CD14-positive monocyte (primary cell): ENCODE measurements around the gene PLCL2. TPM values are rescaled to one million over a fixed set of nuclear protein-coding genes. Genes with fewer than 3 reads are reported as not detected.

Experiments used
- DNase-seq, 3 donors: peaks; one replicate each; pipeline ENCODE4 v3.0.0-alpha.2; 2011 to 2022
- H2AFZ ChIP-seq: 2 replicates; pipeline ENCODE4 v1.6.0; 2012; ENCODE audit warnings: mild to moderate bottlenecking, low read depth, low read length, inconsistent platforms; ENCODE audit not compliant: insufficient read depth, poor library complexity, severe bottlenecking
- H3K27ac ChIP-seq, 2 donors: 1 replicate in 1 of 2; 2 replicates in 1 of 2; pipeline ENCODE4 v1.5.1; 2012 to 2013; ENCODE audit warnings: low read length in 2 of 2, control low read depth in 1 of 2, inconsistent platforms in 1 of 2, low read depth in 1 of 2, mild to moderate bottlenecking in 1 of 2
- H3K27me3 ChIP-seq, 2 donors: one replicate each; pipeline versions ENCODE4 v1.6.0 to v1.6.1; 2011 to 2013; ENCODE audit warnings: low read length in 2 of 2; ENCODE audit not compliant: control insufficient read depth in 2 of 2, insufficient read depth in 2 of 2
- H3K36me3 ChIP-seq, 2 donors: replicated peaks in 1 of 2; 1 replicate in 1 of 2; 2 replicates in 1 of 2; pipeline versions ENCODE4 v1.5.1 to v1.6.1; 2012 to 2013; ENCODE audit warnings: low read length in 2 of 2, control low read depth in 1 of 2, inconsistent platforms in 1 of 2, mild to moderate bottlenecking in 1 of 2; ENCODE audit not compliant: insufficient read depth in 2 of 2, control insufficient read depth in 1 of 2
- H3K4me1 ChIP-seq, 2 donors: 1 replicate in 1 of 2; 2 replicates in 1 of 2; pipeline versions ENCODE4 v1.5.1 to v1.6.1; 2012 to 2013; ENCODE audit warnings: low read length in 2 of 2, control low read depth in 1 of 2, inconsistent platforms in 1 of 2, mild to moderate bottlenecking in 1 of 2, moderate library complexity in 1 of 2; ENCODE audit not compliant: insufficient read depth in 2 of 2, control insufficient read depth in 1 of 2
- H3K4me2 ChIP-seq: replicated peaks from 2 replicates; pipeline ENCODE3; 2012; ENCODE audit warnings: low read length, moderate library complexity, mild to moderate bottlenecking; ENCODE audit not compliant: poor library complexity, severe bottlenecking; ENCODE audit errors: extremely low read depth
- H3K4me3 ChIP-seq, 3 experiments: fragments of 200-600 bp in 1 of 3; sonication (generic) in 1 of 3; replicated peaks in 1 of 3; 1 replicate in 2 of 3; 2 replicates in 1 of 3; pipeline ENCODE4 v1.5.1; 2011 to 2013; ENCODE audit warnings: low read length in 3 of 3, mild to moderate bottlenecking in 3 of 3, control low read depth in 2 of 3, low read depth in 2 of 3, inconsistent platforms in 1 of 3, moderate library complexity in 1 of 3
- H3K79me2 ChIP-seq: 2 replicates; pipeline ENCODE4 v1.6.0; 2012; ENCODE audit warnings: mild to moderate bottlenecking, control low read depth, inconsistent platforms, low read length, moderate library complexity; ENCODE audit not compliant: insufficient read depth
- H3K9ac ChIP-seq: 2 replicates; pipeline ENCODE4 v1.6.0; 2017; ENCODE audit warnings: low read length, mild to moderate bottlenecking; ENCODE audit not compliant: insufficient read depth, poor library complexity, severe bottlenecking
- H3K9me3 ChIP-seq, 2 donors: replicated peaks in 1 of 2; 1 replicate in 1 of 2; 2 replicates in 1 of 2; pipeline versions ENCODE4 v1.5.1 to v1.6.1; 2012 to 2013; ENCODE audit warnings: low read length in 2 of 2, control low read depth in 1 of 2; ENCODE audit not compliant: control insufficient read depth in 1 of 2, insufficient read depth in 1 of 2
- H4K20me1 ChIP-seq: 2 replicates; pipeline ENCODE4 v1.6.0; 2012; ENCODE audit warnings: mild to moderate bottlenecking, low read length, control low read depth, moderate library complexity; ENCODE audit not compliant: insufficient read depth
- H3K27ac Mint-ChIP-seq, 7 donors: one replicate each; pipeline ENCODE4 v1.8.0; 2020; ENCODE audit warnings: mild to moderate bottlenecking in 7 of 7, mixed read lengths in 7 of 7, moderate library complexity in 6 of 7, inconsistent platforms in 2 of 7
- H3K27me3 Mint-ChIP-seq, 3 donors: one replicate each; pipeline ENCODE4 v1.8.0; 2021 to 2022; ENCODE audit warnings: low read depth in 3 of 3, mild to moderate bottlenecking in 3 of 3, mixed read lengths in 3 of 3, moderate library complexity in 3 of 3, inconsistent platforms in 1 of 3
- H3K36me3 Mint-ChIP-seq, 2 donors: one replicate each; pipeline ENCODE4 v1.8.0; 2020; ENCODE audit warnings: mixed read lengths in 2 of 2, inconsistent platforms in 1 of 2, mild to moderate bottlenecking in 1 of 2
- H3K4me1 Mint-ChIP-seq: one replicate; pipeline ENCODE4 v1.8.0; 2020; ENCODE audit warnings: mild to moderate bottlenecking, mixed read lengths
- H3K4me3 Mint-ChIP-seq, 2 donors: one replicate each; pipeline ENCODE4 v1.8.0; 2020; ENCODE audit warnings: mild to moderate bottlenecking in 2 of 2, mixed read lengths in 2 of 2, moderate library complexity in 1 of 2
- H3K9me3 Mint-ChIP-seq, 7 donors: one replicate each; pipeline ENCODE4 v1.8.0; 2020 to 2022; ENCODE audit warnings: mixed read lengths in 7 of 7, mild to moderate bottlenecking in 6 of 7, moderate library complexity in 6 of 7, inconsistent platforms in 2 of 7
- CTCF ChIP-seq: fragments of 200-600 bp; IDR thresholded peaks from one replicate; pipeline ENCODE4 v1.8.0; 2022; ENCODE audit warnings: antibody characterized with exemption, mild to moderate bottlenecking
- WGBS: methylation state at CpG from one replicate; pipeline ENCODE4 v1.1.5; 2013; ENCODE audit warnings: missing lambda C conversion rate; ENCODE audit not compliant: insufficient coverage; 5-methylcytosine and 5-hydroxymethylcytosine counted together
- intact Hi-C, 2 donors: fragments of 100-400 bp; cut with micrococcal nuclease; formaldehyde crosslinking; loops; one replicate each; pipeline versions ENCODE4 v1.15.0 to v1.15.1; 2023
- polyA plus RNA-seq, 3 donors: library from polyadenylated mRNA; depleted of rRNA in 1 of 3; unstranded in 2 of 3; stranded (reverse) in 1 of 3; fragments of 300-500 nt in 2 of 3; fragments of >200 nt in 1 of 3; fragmentation: Illumina TruSeq in 2 of 3; gene quantifications; 1 replicate in 2 of 3; 2 replicates in 1 of 3; pipeline ENCODE4 v1.2.3, GENCODE V29; 2012 to 2021

The PLCL2 gene
- polyA plus RNA-seq, 3 donors = 18.8 to 32.5 (median 26.8) TPM

DNA sequence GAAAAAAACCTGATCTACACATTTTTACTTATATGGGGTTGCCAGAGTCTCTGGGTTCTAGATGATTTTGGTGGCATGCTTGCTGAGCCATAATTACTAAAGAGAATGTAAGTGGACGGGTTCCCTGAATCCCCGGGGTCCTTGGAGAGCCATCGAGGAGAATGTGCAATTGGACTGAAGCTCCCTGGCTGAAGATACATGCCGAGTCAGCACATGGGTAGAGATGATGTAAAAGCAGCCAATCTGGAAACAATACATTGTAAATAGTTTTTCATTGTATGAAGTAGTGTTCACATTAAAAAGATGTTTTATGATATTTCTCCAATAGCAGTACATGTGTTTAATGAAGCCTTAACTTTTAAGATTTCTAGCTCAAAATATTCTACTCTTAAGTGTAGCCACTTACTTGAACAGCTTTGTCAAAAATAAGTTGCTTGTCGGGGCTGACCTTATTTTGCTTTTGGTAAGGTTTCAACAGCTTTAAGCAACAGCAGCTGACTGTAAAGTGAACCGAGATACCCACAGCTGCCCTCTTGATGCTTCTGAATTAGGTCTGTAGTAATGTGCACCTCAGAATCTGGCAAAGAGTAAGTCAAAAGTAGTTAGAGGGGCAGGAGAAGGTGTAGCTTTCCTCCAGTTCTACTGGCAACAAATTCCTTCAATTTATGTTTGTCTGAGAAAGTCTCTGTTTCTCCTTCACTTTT lies 205.7 kb downstream of the PLCL2 start:
- H3K27ac Mint-ChIP-seq = no peak overlapping the region
- peaks cover 0 to 1% (median 0%) of the 10 kb centered on the region in 3 donors for H3K27me3 Mint-ChIP-seq
- H3K4me1 Mint-ChIP-seq = no peaks in the 10 kb centered on the region
- no peak for TF ChIP-seq CTCF
- peaks cover 37 to 69% of the 10 kb centered on the region in 2 donors for H3K36me3 ChIP-seq
- intact Hi-C loops = no loop called here
- no peaks in the 10 kb centered on the region for H3K9me3 ChIP-seq
- no peaks in the 10 kb centered on the region for H4K20me1 ChIP-seq
- H3K79me2 ChIP-seq = no peaks in the 10 kb centered on the region
- H3K27me3 ChIP-seq = no peaks in the 10 kb centered on the region
- H3K4me2 ChIP-seq = no peak overlapping the region
- DNase-seq = no peak
- no peak overlapping the region for H3K4me3 ChIP-seq
- 84% methylated on average over 5 of the region's 6 CpGs for WGBS
- H3K4me3 Mint-ChIP-seq = no peak overlapping the region
- no peak overlapping the region for H3K9ac ChIP-seq
- H3K9me3 Mint-ChIP-seq = no peaks in the 10 kb centered on the region
- no peaks in the 10 kb centered on the region for H3K4me1 ChIP-seq
- H3K36me3 Mint-ChIP-seq = peaks cover 55 to 56% of the 10 kb centered on the region in 2 donors
- no peak overlapping the region for H3K27ac ChIP-seq
- H2AFZ ChIP-seq = no peak overlapping the region

GRCh38 chr3:17091910-17092582 lies 207.3 kb downstream of the PLCL2 start:
- no peaks in the 10 kb centered on the region for H3K27me3 ChIP-seq
- no peak overlapping the region for H3K4me2 ChIP-seq
- H3K27ac Mint-ChIP-seq = no peak overlapping the region
- H3K36me3 ChIP-seq = peaks cover 32 to 55% of the 10 kb centered on the region in 2 donors
- H3K27me3 Mint-ChIP-seq = peaks cover 0 to 1% (median 0%) of the 10 kb centered on the region in 3 donors
- no peak overlapping the region for H3K9ac ChIP-seq
- no peaks in the 10 kb centered on the region for H3K9me3 Mint-ChIP-seq
- no peak overlapping the region for H3K4me3 ChIP-seq
- no peak overlapping the region for H3K4me3 Mint-ChIP-seq
- no peaks in the 10 kb centered on the region for H3K79me2 ChIP-seq
- no peak for DNase-seq
- no peaks in the 10 kb centered on the region for H3K4me1 ChIP-seq
- no peak for TF ChIP-seq CTCF
- WGBS = 96% methylated on average over 3 of the region's 6 CpGs
- intact Hi-C loops = no loop called here
- H3K4me1 Mint-ChIP-seq = no peaks in the 10 kb centered on the region
- no peaks in the 10 kb centered on the region for H3K9me3 ChIP-seq
- no peak overlapping the region for H3K27ac ChIP-seq
- no peaks in the 10 kb centered on the region for H4K20me1 ChIP-seq
- no peak overlapping the region for H2AFZ ChIP-seq
- H3K36me3 Mint-ChIP-seq = peaks cover 42 to 43% of the 10 kb centered on the region in 2 donors
